Thyroid gland (tissue), 4 donors: ENCODE results near the gene ETHE1.

Source experiments
- CTCF ChIP-seq, 6 experiments: fragments of 200-600 bp in 3 of 6; fragments of 450-650 bp in 3 of 6; sonication (generic) in 3 of 6; IDR thresholded peaks; one replicate each; pipeline ENCODE4 v1.5.1; 2016 to 2019; ENCODE audit warnings: antibody characterized with exemption in 6 of 6, mild to moderate bottlenecking in 2 of 6, inconsistent platforms in 1 of 6, moderate library complexity in 1 of 6
- POLR2A ChIP-seq, 2 donors: fragments of 450-650 bp; IDR thresholded peaks; one replicate each; pipeline ENCODE4 v1.6.1; 2017; ENCODE audit warnings: antibody characterized with exemption in 2 of 2, mild to moderate bottlenecking in 2 of 2, moderate library complexity in 1 of 2

GRCh38 chr19:43560687-43561086 is 33.7 kb upstream of the ETHE1 start:
- TF ChIP-seq CTCF (IDR thresholded peaks at IDR 0.05) (no peak), POLR2A (IDR thresholded peaks at IDR 0.05) (no peak)
